IMR-90 (cell line): ENCODE measurements around the gene FAM180A. TPM values are rescaled to one million over a fixed set of nuclear protein-coding genes. Genes with fewer than 3 reads are reported as not detected.

Experiments used
- ATAC-seq: fragments of 200-7000 bp; cut with Tn5 transposase; 2 replicates; pipeline ENCODE4 v1.9.1; 2020; ENCODE audit warnings: low read depth, mild to moderate bottlenecking, moderate library complexity
- BruUV-seq: library from RNA; stranded (reverse); fragments of 400-500 nt; replicated peaks from 2 replicates; lab custom pipeline; 2021; lab: Mats Ljungman, UMichigan
- CTCF ChIA-PET: fragments of 300-600 bp; formaldehyde crosslinking; extraction: SDS; loops from one replicate; lab custom pipeline; 2021; ENCODE audit warnings: antibody characterized with exemption; lab: Yijun Ruan, JAX
- POLR2A ChIA-PET: fragments of 300-600 bp; sonication (Branson Sonifier 250); formaldehyde crosslinking; loops from one replicate; lab custom pipeline; 2022; ENCODE audit warnings: antibody characterized with exemption; ENCODE audit not compliant: unreplicated experiment; lab: Charles Lee
- DNase-seq: peaks from one replicate; pipeline ENCODE4 v3.0.0; 2013
- H2AFZ ChIP-seq: replicated peaks from 2 replicates; pipeline ENCODE3; 2013; ENCODE audit warnings: low read length, mild to moderate bottlenecking; ENCODE audit not compliant: poor library complexity
- H2AK5ac ChIP-seq: 2 replicates; pipeline ENCODE4 v1.6.1; 2013; ENCODE audit warnings: low read depth, low read length, inconsistent platforms
- H2AK9ac ChIP-seq: replicated peaks from 2 replicates; pipeline ENCODE3; 2013; ENCODE audit warnings: mild to moderate bottlenecking, low read depth, low read length, moderate library complexity; ENCODE audit not compliant: poor library complexity
- H2BK120ac ChIP-seq: 2 replicates; pipeline ENCODE4 v1.6.1; 2013; ENCODE audit warnings: low read depth, low read length, inconsistent platforms
- H2BK15ac ChIP-seq: 3 replicates; pipeline ENCODE4 v1.6.1; 2013; ENCODE audit warnings: low read depth, low read length, inconsistent platforms
- H2BK20ac ChIP-seq: 2 replicates; pipeline ENCODE4 v1.6.1; 2013; ENCODE audit warnings: low read depth, mild to moderate bottlenecking, inconsistent platforms, low read length, moderate library complexity
- H2BK5ac ChIP-seq: 2 replicates; pipeline ENCODE4 v1.6.1; 2013; ENCODE audit warnings: mild to moderate bottlenecking, low read depth, low read length, inconsistent platforms; ENCODE audit not compliant: poor library complexity, severe bottlenecking
- H3K14ac ChIP-seq: replicated peaks from 2 replicates; pipeline ENCODE4 v1.6.1; 2013; ENCODE audit warnings: low read depth, low read length, inconsistent platforms
- H3K18ac ChIP-seq: 2 replicates; pipeline ENCODE4 v1.6.1; 2013; ENCODE audit warnings: low read depth, low read length, control low read depth
- H3K23ac ChIP-seq: 2 replicates; pipeline ENCODE4 v1.6.1; 2013; ENCODE audit warnings: low read depth, low read length, inconsistent platforms
- H3K27ac ChIP-seq: 2 replicates; pipeline ENCODE4 v1.5.1; 2013; ENCODE audit warnings: mild to moderate bottlenecking, control low read depth, low read length; ENCODE audit not compliant: insufficient read depth
- H3K27me3 ChIP-seq: 2 replicates; pipeline ENCODE4 v1.6.1; 2013; ENCODE audit warnings: low read length; ENCODE audit not compliant: control insufficient read depth, insufficient read depth
- H3K36me3 ChIP-seq: 2 replicates; pipeline ENCODE4 v1.6.1; 2013; ENCODE audit warnings: low read length, mixed read lengths; ENCODE audit not compliant: control insufficient read depth, insufficient read depth
- H3K4ac ChIP-seq: 2 replicates; pipeline ENCODE4 v1.6.1; 2013; ENCODE audit warnings: low read depth, low read length, inconsistent platforms
- H3K4me1 ChIP-seq: 2 replicates; pipeline ENCODE4 v1.6.1; 2013; ENCODE audit warnings: low read length, mixed read lengths; ENCODE audit not compliant: control insufficient read depth, insufficient read depth
- H3K4me2 ChIP-seq: 2 replicates; pipeline ENCODE4 v1.6.1; 2013; ENCODE audit warnings: low read depth, mild to moderate bottlenecking, control low read depth, low read length, moderate library complexity
- H3K4me3 ChIP-seq: 2 replicates; pipeline ENCODE4 v1.5.1; 2013; ENCODE audit warnings: low read depth, mild to moderate bottlenecking, control low read depth, low read length, moderate library complexity; ENCODE audit not compliant: insufficient read depth
- H3K56ac ChIP-seq: 2 replicates; pipeline ENCODE4 v1.6.1; 2013; ENCODE audit warnings: low read length, inconsistent platforms; ENCODE audit not compliant: insufficient read depth; ENCODE audit errors: extremely low read depth
- H3K79me1 ChIP-seq, 2 experiments: 2 replicates each; pipeline ENCODE4 v1.6.1; 2013; ENCODE audit warnings: low read length in 2 of 2, inconsistent platforms in 1 of 2, low read depth in 1 of 2
- H3K9ac ChIP-seq: 2 replicates; pipeline ENCODE4 v1.6.1; 2013; ENCODE audit warnings: low read depth, low read length, control low read depth
- H3K9me1 ChIP-seq: 2 replicates; pipeline ENCODE4 v1.6.1; 2013; ENCODE audit warnings: low read length, inconsistent platforms; ENCODE audit not compliant: insufficient read depth
- H3K9me3 ChIP-seq: 2 replicates; pipeline ENCODE4 v1.6.1; 2013; ENCODE audit warnings: low read length; ENCODE audit not compliant: control insufficient read depth, insufficient read depth
- H4K20me1 ChIP-seq: 2 replicates; pipeline ENCODE4 v1.6.1; 2013; ENCODE audit warnings: low read length, inconsistent platforms; ENCODE audit not compliant: insufficient read depth
- H4K5ac ChIP-seq: 2 replicates; pipeline ENCODE4 v1.6.1; 2013; ENCODE audit warnings: mild to moderate bottlenecking, low read depth, low read length, control low read depth
- H4K8ac ChIP-seq, 2 experiments: 2 replicates each; pipeline ENCODE4 v1.6.1; 2013; ENCODE audit warnings: low read depth in 2 of 2, low read length in 2 of 2, control low read depth in 1 of 2, inconsistent platforms in 1 of 2
- H4K91ac ChIP-seq: 2 replicates; pipeline ENCODE4 v1.6.1; 2013; ENCODE audit warnings: low read depth, low read length, inconsistent platforms; ENCODE audit not compliant: insufficient read depth
- BHLHE40 ChIP-seq: fragments of 150-350 bp; IDR thresholded peaks from 2 replicates; pipeline ENCODE4 v1.6.1; 2016; ENCODE audit warnings: mild to moderate bottlenecking, low read depth, low read length
- CEBPB ChIP-seq: IDR thresholded peaks from 2 replicates; pipeline ENCODE4 v1.6.1; 2012; ENCODE audit warnings: low read depth, low read length, improper control_type of control experiment
- CHD1 ChIP-seq: IDR thresholded peaks from 2 replicates; pipeline ENCODE4 v1.6.1; 2012; ENCODE audit warnings: low read depth, low read length, improper control_type of control experiment
- CTCF ChIP-seq: conservative IDR thresholded peaks from 2 replicates; pipeline ENCODE4 v1.5.1; 2012; ENCODE audit warnings: mild to moderate bottlenecking, low read depth, low read length, improper control_type of control experiment
- ELK1 ChIP-seq: fragments of 150-350 bp; IDR thresholded peaks from 2 replicates; pipeline ENCODE4 v1.6.1; 2016; ENCODE audit warnings: low read depth, mild to moderate bottlenecking, low read length, moderate library complexity, borderline replicate concordance
- FOS ChIP-seq: fragments of 150-350 bp; IDR thresholded peaks from 2 replicates; pipeline ENCODE4 v1.6.1; 2016; ENCODE audit warnings: low read depth, low read length
- MAFK ChIP-seq: IDR thresholded peaks from 2 replicates; pipeline ENCODE4 v1.6.1; 2012; ENCODE audit warnings: low read depth, low read length, improper control_type of control experiment
- MAZ ChIP-seq: IDR thresholded peaks from 2 replicates; pipeline ENCODE4 v1.6.1; 2012; ENCODE audit warnings: low read depth, mild to moderate bottlenecking, low read length, improper control_type of control experiment, moderate library complexity, borderline replicate concordance
- MXI1 ChIP-seq: IDR thresholded peaks from 2 replicates; pipeline ENCODE4 v1.6.1; 2012; ENCODE audit warnings: low read depth, mild to moderate bottlenecking, low read length, moderate library complexity, borderline replicate concordance
- NFE2L2 ChIP-seq: fragments of 150-350 bp; IDR thresholded peaks from 2 replicates; pipeline ENCODE4 v1.6.1; 2016; ENCODE audit warnings: low read depth, mild to moderate bottlenecking, low read length
- POLR2A ChIP-seq: IDR thresholded peaks from 2 replicates; pipeline ENCODE4 v1.6.1; 2012; ENCODE audit warnings: mild to moderate bottlenecking, low read depth, low read length
- RAD21 ChIP-seq: IDR thresholded peaks from 2 replicates; pipeline ENCODE4 v1.6.1; 2012; ENCODE audit warnings: low read length, improper control_type of control experiment
- RCOR1 ChIP-seq: IDR thresholded peaks from 2 replicates; pipeline ENCODE4 v1.6.1; 2012; ENCODE audit warnings: mild to moderate bottlenecking, low read length, improper control_type of control experiment; ENCODE audit not compliant: insufficient replicate concordance
- RFX5 ChIP-seq: IDR thresholded peaks from 2 replicates; pipeline ENCODE4 v1.8.0; 2012; ENCODE audit warnings: low read depth, mild to moderate bottlenecking, low read length, moderate library complexity
- SMC3 ChIP-seq: fragments of 150-350 bp; IDR thresholded peaks from 2 replicates; pipeline ENCODE4 v1.6.1; 2016; ENCODE audit warnings: low read depth, mild to moderate bottlenecking, antibody characterized with exemption, low read length, moderate library complexity
- USF2 ChIP-seq: fragments of 150-350 bp; IDR thresholded peaks from 2 replicates; pipeline ENCODE4 v1.6.1; 2017; ENCODE audit warnings: mild to moderate bottlenecking, antibody characterized with exemption, low read length, low read depth
- WGBS, 2 experiments: methylation state at CpG; one replicate each; pipeline versions ENCODE4 v1.1.5 to v1.1.7; 2013; ENCODE audit warnings: missing lambda C conversion rate in 2 of 2; ENCODE audit not compliant: insufficient read length in 1 of 2; ENCODE audit errors: extremely low coverage in 2 of 2; 5-methylcytosine and 5-hydroxymethylcytosine counted together
- dilution Hi-C: fragments of 300-500 bp; cut with HindIII; formaldehyde crosslinking; loops from one replicate; pipeline ENCODE4 v1.14.3; 2018; ENCODE audit warnings: low sequenced_read_pairs; ENCODE audit not compliant: unreplicated experiment
- in situ Hi-C: fragments of 300-500 bp; cut with MboI; formaldehyde crosslinking; loops from 3 replicates; pipeline ENCODE4 v1.14.3; 2019; ENCODE audit warnings: low sequenced_read_pairs, inconsistent platforms, mixed read lengths
- intact Hi-C: fragments of 100-400 bp; cut with micrococcal nuclease; formaldehyde crosslinking; loops from 2 replicates; pipeline ENCODE4 v1.10.0; 2022
- polyA plus RNA-seq, 3 experiments: library from polyadenylated mRNA; depleted of rRNA; stranded (reverse); fragments of >200 nt; gene quantifications; 2 replicates each; pipeline ENCODE4 v1.2.3, GENCODE V29; 2012; ENCODE audit warnings: low replicate concordance in 1 of 3
- total RNA-seq: library from RNA; depleted of rRNA; stranded (reverse); fragments of >200 nt; gene quantifications from 2 replicates; pipeline ENCODE4 v1.2.3, GENCODE V29; 2012

FAM180A gene
- total and polyA plus RNA-seq, 2 of the 4 experiments (the other 2 are of a cell fraction) = 1.3 to 2.0 TPM

GRCh38 chr7:135719688-135720087 is 28.9 kb downstream of the FAM180A start:
- Histone ChIP-seq H3K79me1 (peaks cover 0 to 8% of the 10 kb centered on the region in 2 experiments; a peak in 2 of 4 replicates), H2BK20ac (no peak overlapping the region), H3K9me1 (peaks cover 8% of the 10 kb centered on the region; the same call in 1 of the 2 replicates), H3K27me3 (no peaks in the 10 kb centered on the region), H3K56ac (no peak overlapping the region), H3K27ac (no peak overlapping the region), H4K8ac (no peak overlapping the region), H3K18ac (no peak overlapping the region), H3K4me2 (no peak overlapping the region), H4K5ac (no peak overlapping the region), H3K9ac (no peak overlapping the region), H2AK9ac (peak overlapping the region; percentile 22), H3K4me3 (no peak overlapping the region), H3K4ac (no peak overlapping the region), H2AK5ac (no peak overlapping the region), H4K91ac (no peak overlapping the region), H4K20me1 (no peaks in the 10 kb centered on the region), H2BK15ac (no peak overlapping the region), H3K9me3 (no peaks in the 10 kb centered on the region), H2BK5ac (no peak overlapping the region), H3K23ac (no peak overlapping the region), H3K36me3 (no peaks in the 10 kb centered on the region), H3K14ac (no peak overlapping the region), H3K4me1 (peaks cover 6% of the 10 kb centered on the region; the same call in 1 of the 2 replicates), H2BK120ac (no peak overlapping the region), H2AFZ (no peak overlapping the region)
- CTCF ChIA-PET = interaction anchor here (0.6 kb wide), 1 partner anchor 1913 kb away, joined by 5 read pairs; no protein-coding TSS in a partner anchor
- ATAC-seq (no peak), DNase-seq (no peak)
- dilution Hi-C loops = no loop called here
- TF ChIP-seq ELK1 (no peak), CEBPB (no peak), MAFK (no peak), FOS (no peak), RCOR1 (no peak), CTCF (no peak), USF2 (no peak), POLR2A (no peak), MAZ (no peak), BHLHE40 (no peak), RFX5 (no peak), NFE2L2 (no peak), MXI1 (no peak), CHD1 (no peak), RAD21 (no peak), SMC3 (no peak)
- in situ Hi-C loops = no loop called here
- WGBS, 2 experiments = no CpG with 5 or more reads among the region's 2 CpGs
- POLR2A ChIA-PET = no interaction called here
- intact Hi-C loops = no loop called here
- no TSS peak for BruUV-seq
